Bone marrow (tissue), 2 donors: ENCODE results near the gene CDK14.

Source experiments
- DNase-seq, 2 donors: peaks; one replicate each; lab custom pipeline; 2025; lab: John Stamatoyannopoulos, UW

Gene CDK14

DNA sequence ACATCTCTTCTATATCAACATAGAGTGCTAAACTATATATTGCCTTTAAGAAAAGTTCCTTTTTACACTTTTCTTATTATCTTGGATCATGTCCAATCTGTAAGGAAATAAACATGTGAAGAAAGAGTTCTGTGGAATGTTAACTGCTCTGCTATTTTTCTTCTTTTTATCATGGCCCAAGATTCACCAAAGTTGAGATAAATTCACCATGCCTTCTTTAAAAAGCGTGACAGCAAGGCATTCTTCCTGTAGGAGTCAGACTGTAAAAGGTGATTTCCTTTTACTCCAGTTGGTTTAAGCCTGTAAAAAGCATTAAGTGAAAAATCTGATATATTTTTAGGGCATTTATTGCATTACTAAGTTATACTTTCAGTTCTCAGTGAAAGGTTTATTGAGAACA lies 502.4 kb downstream of the CDK14 start:
- DNase-seq: no peak

DNA sequence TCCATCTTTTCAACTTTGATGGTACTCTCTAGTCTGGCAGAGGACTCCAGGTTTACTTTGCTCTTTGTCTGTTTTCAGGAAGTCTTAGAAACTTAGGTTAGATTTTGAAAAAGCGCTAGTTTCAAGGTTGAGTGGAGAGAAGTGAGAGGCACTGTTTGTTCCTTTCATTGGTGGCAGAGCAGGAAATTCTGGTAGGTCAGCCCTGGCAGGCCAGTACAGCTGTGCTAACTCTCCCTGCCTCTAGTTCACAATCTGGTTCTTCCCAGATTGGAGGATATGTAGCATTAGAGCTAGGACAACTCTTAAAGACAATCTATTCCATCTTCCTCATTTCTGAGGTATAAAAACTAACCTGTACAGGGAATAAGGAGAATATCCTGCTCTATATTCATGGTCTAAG lies 507.2 kb downstream of the CDK14 start:
- DNase-seq: no peak

DNA sequence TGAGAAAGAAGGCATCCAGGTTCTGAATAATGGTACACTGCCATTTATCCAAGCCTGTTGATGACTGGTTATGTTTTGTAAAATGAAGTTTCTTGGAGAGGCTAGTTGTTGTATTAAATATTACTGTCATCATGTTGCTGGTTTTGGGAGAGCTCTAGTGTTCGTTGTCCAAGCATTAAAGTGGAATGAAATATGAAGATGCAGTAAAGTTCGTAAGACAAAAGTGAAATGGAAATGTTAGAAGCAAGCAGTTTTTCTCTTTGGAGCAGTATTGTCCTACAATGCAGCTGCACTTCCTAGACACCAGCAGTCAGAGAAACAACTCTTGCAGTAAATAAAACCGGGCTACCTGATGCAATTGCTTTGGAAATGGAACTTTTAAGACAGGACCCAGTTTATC lies 511.3 kb downstream of the CDK14 start:
- DNase-seq: no peak

DNA sequence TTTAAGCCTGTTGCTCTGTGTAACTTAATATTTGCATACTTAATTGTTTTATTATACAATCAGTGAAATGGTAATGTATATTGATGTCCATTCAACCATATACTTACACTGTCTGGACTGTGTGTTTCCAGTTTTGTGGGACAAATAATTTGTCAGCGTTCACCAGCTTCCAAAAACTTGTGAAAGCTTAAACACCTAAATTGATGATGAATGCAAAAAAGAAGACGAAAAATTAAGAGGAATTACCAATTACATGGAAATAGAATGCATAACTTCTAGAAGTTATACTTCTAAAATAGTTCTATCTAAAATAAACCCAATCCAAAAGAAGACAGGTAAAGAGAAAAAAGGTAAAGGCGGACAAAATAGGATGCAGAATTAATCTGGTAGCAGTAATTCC lies 513.1 kb downstream of the CDK14 start:
- no peak for DNase-seq

DNA sequence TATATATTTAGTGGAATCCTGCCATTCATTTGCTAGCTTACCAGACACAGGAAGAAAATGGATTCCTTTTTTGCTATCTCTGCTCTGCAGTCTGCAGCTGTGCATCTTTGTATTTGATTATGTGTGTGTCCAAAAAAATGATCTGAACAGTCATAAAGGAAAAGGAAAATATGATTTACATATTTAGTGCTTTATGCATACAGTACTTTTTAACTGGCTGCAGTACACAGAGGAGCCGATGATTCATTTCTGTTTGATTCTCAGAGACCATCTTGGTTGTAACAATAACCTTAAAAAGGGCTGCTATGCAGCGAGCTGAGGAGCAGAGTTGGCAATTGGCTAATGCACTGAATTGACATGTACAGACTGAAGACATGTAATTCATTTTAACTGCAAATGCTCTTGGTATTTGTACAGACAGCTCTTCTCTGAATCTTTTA lies 516.8 kb downstream of the CDK14 start:
- no peak for DNase-seq

DNA sequence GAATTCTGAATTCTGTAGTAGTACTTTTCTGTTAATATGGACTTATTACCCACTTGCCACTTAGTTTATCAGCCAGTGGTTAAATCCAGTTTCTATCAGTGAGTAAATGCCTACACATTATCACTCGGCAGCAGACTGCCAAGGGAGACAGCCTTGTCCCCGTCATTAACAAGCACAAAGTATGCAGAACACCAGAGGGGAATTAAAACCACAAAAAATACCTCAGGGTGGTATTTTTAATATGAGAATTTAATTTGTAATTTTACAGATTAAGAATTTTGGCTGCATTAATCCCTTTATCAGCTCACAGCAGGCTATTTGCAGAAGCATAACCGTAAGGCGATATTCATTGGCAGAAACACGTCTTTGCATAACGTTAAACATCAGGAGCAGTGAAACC lies 518.1 kb downstream of the CDK14 start:
- no peak for DNase-seq

DNA sequence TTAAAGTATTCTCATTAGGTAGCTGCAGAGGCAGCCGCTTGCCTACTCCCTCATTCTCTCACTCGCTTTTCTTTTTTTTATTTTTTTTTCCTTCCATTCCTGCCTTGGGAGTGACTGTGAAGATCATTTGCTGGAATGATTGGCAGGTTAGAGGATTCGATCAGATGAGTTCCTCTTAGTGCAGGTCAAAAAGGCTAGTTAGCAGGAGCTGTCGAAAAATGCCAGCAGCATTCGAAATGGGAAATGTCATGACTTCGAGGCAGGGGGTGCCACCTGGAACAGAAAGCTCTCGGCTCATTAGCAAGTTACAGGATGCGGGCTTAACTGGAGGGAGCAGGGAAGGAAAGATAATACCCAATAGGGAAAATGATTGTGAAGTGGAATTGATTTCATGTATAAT lies 530.6 kb downstream of the CDK14 start:
- no peak for DNase-seq

DNA sequence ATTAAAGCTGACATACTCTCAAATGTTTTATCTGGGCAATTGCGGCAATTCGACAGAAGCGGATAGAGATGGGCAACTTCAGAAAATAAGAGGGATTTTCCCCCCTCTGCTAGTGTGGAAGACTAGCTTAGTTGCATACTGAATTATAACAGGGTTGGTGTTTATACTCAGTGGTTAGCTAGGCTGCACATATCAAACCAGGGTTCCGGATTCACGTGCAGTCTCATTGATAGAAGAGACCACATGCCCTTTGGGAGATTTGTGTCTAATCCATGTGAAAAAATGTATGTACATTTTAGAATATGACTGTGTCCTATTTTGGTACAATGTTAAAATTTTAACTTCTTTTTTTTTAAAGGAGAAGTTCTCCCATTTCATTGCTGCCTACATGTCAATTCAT lies 531.2 kb downstream of the CDK14 start:
- no peak for DNase-seq

DNA sequence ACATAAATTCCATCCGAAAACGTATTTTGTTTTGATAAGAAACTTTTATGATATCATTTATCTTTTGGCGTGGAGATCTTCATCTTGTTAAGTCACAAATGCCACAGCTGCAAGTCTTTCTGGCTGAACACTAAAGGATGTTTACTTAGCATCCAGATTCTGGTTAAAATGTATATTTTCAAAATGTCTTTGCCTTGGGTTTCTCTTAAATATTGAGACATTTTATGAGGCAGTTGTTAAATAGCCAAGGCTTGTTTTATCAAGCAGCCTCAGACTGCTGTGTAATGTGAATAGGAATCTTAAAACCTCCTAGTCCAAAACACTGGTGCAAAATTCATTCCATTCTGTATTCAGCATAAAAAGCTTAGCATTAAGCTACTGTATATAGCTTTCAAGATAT lies 531.8 kb downstream of the CDK14 start:
- DNase-seq: no peak

DNA sequence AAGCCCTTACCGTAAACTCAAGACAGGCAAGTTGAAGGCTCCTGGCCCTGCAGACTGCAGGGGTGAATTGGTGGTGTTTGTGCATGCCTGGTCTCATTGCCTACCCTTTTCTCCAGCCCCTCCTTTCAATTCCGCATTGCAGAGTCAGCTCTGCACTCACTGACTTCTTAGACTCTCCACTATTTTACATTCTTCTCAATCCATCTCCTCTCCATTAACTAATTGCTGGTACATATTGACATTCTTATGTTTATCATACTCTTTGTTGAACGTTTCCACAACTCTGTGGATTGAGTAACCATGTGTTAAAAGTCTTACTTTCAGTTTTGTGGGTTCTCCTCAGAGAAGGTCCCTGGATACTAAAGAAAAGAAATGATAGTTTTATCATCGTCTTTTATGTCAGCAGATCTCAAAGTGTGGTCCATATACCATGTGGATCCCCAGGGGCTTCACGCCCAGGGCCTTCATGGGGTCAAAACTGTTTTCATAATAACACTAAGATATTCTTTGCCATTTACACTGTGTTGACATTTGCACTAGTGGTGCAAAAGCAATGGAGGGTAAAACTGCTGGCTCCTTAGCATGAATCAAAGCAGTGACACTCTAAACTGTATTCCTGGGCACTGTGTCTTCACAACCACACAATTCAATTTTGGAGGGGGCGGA lies 532.7 kb downstream of the CDK14 start:
- DNase-seq: no peak

DNA sequence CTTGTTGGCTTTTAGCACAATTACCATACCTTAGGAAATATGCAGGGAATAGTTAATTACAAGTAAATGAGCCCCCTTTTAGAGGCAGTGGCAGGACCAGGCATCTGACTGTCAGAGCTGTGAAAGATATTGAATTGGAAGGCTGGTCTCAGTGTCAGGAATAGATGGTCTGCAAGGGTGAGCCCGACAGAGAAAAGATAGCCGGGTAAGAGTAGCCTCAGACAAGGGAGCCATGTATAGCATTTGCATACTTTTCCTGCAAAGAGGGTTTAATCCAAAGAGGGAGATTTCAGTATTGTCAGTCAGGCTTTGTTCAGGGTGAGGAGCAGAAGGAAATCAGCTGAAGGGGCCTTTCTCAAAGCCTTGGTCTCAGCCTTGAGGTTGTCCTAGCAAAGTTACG lies 539.2 kb downstream of the CDK14 start:
- no peak for DNase-seq

DNA sequence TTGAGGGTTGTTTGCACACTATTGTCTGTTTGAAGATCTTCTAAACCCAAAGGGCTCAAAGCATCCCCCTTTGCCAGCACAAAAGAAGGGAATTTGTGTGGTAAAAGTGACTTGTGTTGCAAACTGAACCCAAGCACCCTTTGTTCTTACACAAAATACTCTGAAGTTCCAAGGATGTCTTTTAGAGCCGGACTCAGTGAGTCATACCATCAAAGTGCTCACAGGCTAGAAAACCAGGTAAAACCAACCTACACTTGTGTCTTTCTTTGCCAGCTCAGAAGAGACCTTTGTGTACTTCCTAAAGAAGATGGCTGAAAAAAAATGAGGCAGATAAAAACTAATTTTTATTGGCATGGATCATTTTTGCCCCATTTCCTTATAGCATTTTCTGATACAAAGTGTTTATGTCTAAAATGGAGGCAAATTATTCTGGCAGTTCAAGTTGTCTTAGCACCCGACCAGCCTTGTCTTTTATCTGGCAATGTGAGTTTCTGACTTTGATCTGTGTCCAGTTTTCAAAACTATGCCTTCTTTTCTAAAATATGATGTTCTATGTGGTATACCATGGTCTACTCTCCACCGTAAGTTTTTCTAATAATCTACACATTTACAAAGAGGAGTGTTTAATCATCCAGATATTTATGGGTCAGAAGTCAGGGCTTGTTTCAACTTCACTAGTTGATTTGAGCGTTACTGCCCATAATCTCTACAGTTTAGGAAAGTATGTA lies 539.7 kb downstream of the CDK14 start:
- no peak for DNase-seq

DNA sequence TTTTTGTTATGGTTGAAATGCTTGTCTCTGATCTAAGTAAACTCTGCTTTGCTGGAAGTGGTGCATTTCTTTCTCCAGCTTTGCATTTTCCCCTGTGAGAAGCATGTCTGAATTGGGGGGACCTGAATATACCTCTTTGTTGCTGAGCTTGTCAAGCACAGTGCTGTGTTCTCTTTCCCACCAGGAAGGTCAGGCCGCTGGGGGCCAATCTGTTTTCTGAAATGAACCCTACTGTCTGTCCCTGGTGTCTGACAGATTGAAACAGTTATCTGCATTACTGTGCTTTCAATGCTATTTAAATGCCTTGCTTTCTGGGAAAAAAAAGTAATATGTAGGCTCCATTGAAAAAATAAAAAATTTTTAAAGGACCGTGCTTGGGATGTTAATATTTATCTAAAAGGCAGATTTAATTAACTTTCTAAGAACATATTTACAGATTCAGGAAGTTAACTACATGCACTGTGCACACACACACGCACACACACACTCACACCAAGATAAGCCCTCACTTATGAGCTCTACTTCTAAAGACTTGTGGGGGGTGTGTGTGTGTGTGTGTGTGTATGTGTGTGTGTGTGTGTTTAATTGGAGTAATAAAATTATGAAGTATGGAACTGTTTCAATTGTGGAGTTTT lies 541.1 kb downstream of the CDK14 start:
- DNase-seq: no peak

DNA sequence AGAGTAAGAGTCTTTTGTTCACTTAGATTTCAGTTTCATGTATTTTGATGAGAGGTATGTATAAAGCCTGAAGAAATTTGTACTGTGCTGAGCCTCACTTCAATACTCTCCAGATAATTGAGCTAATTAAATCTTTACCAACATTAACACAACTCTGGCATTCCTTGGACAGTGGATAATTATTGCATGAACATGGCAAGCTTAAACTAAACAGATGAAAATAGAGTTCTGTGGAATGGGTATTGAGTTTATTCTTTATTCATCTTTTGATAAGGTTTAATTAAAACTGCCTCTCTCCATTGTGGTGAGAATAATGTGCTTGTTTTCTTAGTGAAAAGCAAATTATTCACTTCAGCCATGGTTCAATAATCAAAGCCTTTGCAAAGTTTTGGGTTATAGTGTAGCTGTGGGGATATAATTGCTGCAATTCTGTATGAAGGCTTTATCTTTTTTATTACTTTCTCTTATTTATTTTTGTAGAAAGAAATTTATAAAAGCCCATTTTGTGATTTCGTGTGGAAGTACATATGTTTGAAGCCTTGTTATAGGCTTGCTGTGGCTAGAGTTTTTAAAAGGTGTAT lies 541.8 kb downstream of the CDK14 start:
- no peak for DNase-seq

DNA sequence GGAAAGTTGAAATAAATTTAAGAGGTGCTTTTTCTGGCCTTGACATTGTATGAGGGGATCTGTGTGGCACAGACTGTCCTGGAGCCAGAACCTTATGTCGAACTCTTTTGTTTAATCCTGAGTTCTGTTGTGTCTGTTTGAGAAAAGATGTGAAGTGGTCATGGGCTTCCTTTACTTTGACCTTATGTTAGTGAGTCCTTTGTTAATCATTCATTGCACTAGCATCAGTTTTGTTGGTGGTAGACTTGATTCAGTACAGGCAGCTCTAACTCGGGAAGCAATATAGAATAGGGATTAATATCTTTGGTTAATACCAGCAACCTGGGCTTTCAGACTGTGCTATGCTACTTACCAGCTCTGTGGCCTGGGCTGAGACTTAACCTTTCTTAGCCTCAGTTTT lies 544.2 kb downstream of the CDK14 start:
- DNase-seq: no peak

DNA sequence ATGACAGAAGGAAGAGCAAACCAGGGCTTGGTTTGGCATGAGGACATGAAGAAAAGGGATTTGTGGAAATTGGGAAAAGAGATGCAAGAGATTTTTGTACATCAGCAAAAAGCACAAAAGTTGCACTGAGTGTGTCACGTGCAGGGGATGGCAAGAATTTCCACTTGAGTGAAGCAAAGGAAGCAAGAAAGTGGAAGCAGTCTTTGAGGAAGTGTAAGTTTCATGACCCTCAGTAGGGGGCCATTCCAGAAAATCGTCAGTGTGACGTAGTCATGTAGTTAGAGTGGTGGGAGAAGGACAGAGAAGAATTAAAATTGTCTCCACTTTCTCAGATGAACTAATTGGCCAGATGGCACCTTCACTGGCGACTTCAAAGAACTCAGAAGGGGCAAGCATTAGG lies 544.9 kb downstream of the CDK14 start:
- DNase-seq: no peak

DNA sequence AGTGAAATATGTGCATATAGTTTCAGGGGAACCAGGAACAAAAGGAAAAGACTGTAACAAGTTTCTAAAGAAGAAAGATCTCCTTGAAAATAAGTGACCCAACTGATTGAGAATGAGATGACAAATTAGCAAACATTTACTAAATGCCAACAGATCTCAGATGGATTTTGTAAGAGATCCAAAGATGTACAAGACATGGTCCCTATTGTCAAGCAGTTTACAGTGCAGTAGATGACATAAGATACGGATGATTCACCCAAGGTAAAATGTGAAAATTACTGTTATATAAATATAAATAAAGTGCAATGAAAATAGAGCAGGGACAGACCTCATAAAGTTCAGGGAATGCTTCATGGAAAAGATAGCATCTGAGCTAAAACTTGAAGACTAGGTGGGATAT lies 546.6 kb downstream of the CDK14 start:
- DNase-seq: no peak

DNA sequence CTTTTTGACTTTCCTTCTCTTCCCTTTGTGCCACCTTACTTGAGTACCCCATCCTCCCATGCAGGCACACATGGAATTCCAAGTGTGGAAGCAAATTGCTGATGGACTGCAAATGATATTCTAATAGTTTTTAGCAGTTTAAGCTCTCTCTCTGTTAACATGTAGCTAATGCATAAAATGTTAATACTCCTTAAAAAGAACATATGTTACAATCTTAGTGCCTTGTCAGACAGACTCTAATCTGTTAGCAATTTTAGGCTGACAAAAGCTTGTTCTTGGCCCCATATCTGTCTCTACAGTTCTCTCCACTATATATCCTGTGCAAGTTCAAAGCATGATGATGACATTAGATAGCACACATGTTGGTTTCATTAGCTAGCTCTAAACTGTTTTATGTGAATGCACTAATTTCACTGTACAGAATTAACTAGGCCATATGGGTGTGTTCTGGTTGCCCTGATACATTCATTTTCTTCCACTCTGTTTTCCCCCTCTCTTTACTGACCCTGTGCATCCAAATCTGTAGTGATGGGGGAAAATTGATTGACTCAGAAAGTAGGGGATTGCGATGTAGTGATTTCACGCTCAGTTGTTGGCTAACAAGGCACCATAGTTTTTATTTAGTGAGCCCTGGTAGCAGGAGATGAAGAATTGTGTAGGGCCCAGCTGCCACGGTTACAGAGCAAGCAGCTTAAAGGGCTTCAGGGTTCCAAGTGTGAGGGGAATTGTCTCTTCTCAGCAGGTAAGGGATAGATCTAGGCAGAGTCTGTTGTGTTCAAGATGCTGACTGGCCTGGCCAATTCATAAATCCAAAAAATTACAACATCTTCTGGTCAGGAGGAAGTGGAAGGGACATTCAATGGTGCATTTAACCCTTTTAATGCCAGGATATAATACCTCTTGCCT lies 553.5 kb downstream of the CDK14 start:
- DNase-seq: no peak

DNA sequence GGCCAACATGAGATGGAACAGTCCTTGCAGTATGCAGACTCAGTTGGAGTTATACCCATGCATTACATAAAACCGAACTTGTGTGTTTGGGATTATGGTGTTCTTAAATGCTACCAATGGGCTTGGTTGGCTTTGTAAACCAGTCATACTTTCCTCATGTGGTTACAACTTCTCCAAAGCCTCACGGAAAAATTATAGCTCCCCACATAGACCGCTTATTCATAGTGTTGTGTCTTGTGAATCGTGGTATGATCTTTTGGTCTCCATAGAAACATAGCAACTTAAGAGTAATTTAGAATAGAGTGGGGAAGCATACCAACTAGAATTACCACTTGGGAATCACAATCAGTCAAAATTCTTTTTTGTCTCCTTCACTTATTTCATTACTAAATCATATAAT lies 555.8 kb downstream of the CDK14 start:
- no peak for DNase-seq

DNA sequence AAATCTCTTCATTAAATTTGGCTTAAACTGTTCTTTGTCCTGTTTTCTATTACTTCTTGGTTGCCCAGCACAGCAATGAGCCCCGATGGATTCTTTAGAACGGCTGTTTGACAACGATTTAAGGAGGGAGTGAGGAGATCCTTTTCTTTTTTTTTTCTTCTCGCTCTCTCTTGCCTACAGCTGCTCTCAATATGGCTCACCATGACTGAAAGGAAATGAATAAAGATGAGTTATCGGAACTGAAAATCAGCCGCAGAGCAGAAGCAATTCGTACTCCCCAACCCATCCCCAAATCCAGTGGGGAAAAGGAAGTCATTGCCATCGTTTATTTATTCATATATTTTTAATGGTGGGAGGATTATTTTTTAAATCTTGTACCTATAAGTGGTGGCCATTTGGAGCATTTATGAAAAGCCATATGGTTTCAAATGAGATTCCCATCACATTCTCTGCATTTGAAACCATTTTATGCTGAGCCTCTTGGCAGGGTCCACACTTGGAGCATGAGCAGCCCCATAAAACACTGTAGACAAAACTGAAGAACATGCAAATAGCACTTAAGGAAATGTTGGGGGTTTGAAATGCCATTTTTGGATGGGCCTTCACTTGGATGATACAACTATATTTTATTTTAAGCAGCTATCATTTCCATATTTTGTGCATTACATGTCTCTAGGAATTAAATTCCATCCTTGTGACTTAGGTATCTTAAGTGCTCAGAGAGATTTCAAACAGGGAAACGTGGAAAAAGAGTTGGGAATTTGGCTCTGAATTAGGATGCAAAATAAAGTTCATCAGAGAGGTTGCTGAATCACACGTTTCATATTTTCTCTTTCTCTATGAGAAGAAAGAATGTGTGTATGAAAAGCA lies 560.4 kb downstream of the CDK14 start:
- DNase-seq: no peak
